GM12878 (cell line): ENCODE results near the gene SQSTM1. TPM values are rescaled to one million over a fixed set of nuclear protein-coding genes. Genes with fewer than 3 reads are reported as not detected.

ENCODE experiments used
- ATAC-seq: fragments of 200-7000 bp; cut with Tn5 transposase; 3 replicates; pipeline ENCODE4 v1.9.1; 2020; ENCODE audit warnings: mild to moderate bottlenecking, moderate library complexity
- BruUV-seq: library from RNA; stranded (reverse); fragments of 400-500 nt; replicated peaks from 2 replicates; lab custom pipeline; 2021; lab: Mats Ljungman, UMichigan
- CTCF ChIA-PET: fragments of 300-600 bp; sonication (Branson Sonifier 250); formaldehyde crosslinking; extraction: SDS; loops from one replicate; lab custom pipeline; 2021; ENCODE audit warnings: inconsistent platforms; lab: Yijun Ruan, JAX
- POLR2A ChIA-PET: fragments of 350-600 bp; formaldehyde crosslinking; extraction: SDS; loops from one replicate; lab custom pipeline; 2021; ENCODE audit warnings: inconsistent platforms; lab: Charles Lee
- RAD21 ChIA-PET: fragments of 300-600 bp; sonication (Branson Sonifier 250); formaldehyde crosslinking; loops from one replicate; lab custom pipeline; 2023; ENCODE audit warnings: antibody characterized with exemption; ENCODE audit not compliant: unreplicated experiment; lab: Charles Lee
- SMC1A ChIA-PET: fragments of 300-600 bp; sonication (Branson Sonifier 250); formaldehyde crosslinking; loops from one replicate; lab custom pipeline; 2023; ENCODE audit not compliant: unreplicated experiment, uncharacterized antibody; lab: Charles Lee
- DNase-seq: peaks from one replicate; pipeline ENCODE4 v3.0.0-alpha.2; 2011; ENCODE audit warnings: low read depth, low spot score
- FAIRE-seq: peaks from 3 replicates; lab custom pipeline; 2011; peaks lifted over from hg19 to GRCh38; lab: Jason Lieb, UNC
- H2AFZ ChIP-seq: 2 replicates; pipeline ENCODE4 v1.6.0; 2011; ENCODE audit warnings: low read depth, low read length, control low read depth; ENCODE audit not compliant: control insufficient read depth
- H3K27ac ChIP-seq: 2 replicates; pipeline ENCODE4 v1.5.1; 2011; ENCODE audit warnings: control low read depth; ENCODE audit not compliant: control insufficient read depth, insufficient read depth
- H3K27me3 ChIP-seq, 2 experiments: replicated peaks in 1 of 2; 2 replicates each; pipeline versions ENCODE4 v1.6.0 to v1.6.1; 2011; ENCODE audit warnings: low read length in 1 of 2; ENCODE audit not compliant: control insufficient read depth in 2 of 2, insufficient read depth in 2 of 2
- H3K36me3 ChIP-seq, 2 experiments: 2 replicates each; pipeline ENCODE4 v1.5.1; 2011; ENCODE audit warnings: low read length in 1 of 2; ENCODE audit not compliant: control insufficient read depth in 2 of 2, insufficient read depth in 2 of 2
- H3K4me1 ChIP-seq: 2 replicates; pipeline ENCODE4 v1.6.1; 2011; ENCODE audit warnings: mild to moderate bottlenecking, low read length, moderate library complexity, mixed read lengths; ENCODE audit not compliant: control insufficient read depth, insufficient read depth
- H3K4me2 ChIP-seq: 2 replicates; pipeline ENCODE4 v1.6.0; 2011; ENCODE audit warnings: control low read depth; ENCODE audit not compliant: control insufficient read depth, insufficient read depth
- H3K4me3 ChIP-seq: fragments of 200-600 bp; sonication (generic); 2 replicates; pipeline ENCODE4 v1.5.1; 2016
- H3K79me2 ChIP-seq: 2 replicates; pipeline ENCODE4 v1.6.0; 2011; ENCODE audit warnings: low read length; ENCODE audit not compliant: control insufficient read depth, insufficient read depth
- H3K9ac ChIP-seq: 2 replicates; pipeline ENCODE4 v1.8.0; 2011; ENCODE audit warnings: low read length, control low read depth, mixed read lengths; ENCODE audit not compliant: control insufficient read depth, insufficient read depth
- H3K9me3 ChIP-seq: replicated peaks from 3 replicates; pipeline ENCODE4 v1.5.1; 2011; ENCODE audit warnings: mild to moderate bottlenecking, low read length; ENCODE audit not compliant: control insufficient read depth, insufficient read depth
- H4K20me1 ChIP-seq: 2 replicates; pipeline ENCODE4 v1.6.0; 2011; ENCODE audit not compliant: control insufficient read depth, insufficient read depth
- ATF3 ChIP-seq: IDR thresholded peaks from 2 replicates; pipeline ENCODE4 v1.6.1; 2011; ENCODE audit warnings: low read depth, mild to moderate bottlenecking, low read length, moderate library complexity, borderline replicate concordance; ENCODE audit errors: extremely low read depth
- ATF7 ChIP-seq: fragments of 450-650 bp; IDR thresholded peaks from 2 replicates; pipeline ENCODE4 v1.6.1; 2016; ENCODE audit warnings: low read depth, mild to moderate bottlenecking
- CUX1 ChIP-seq: IDR thresholded peaks from 2 replicates; pipeline ENCODE4 v1.6.1; 2012; ENCODE audit warnings: improper control_type of control experiment, low read depth, low read length; ENCODE audit not compliant: insufficient replicate concordance
- MLLT1 ChIP-seq: fragments of 450-650 bp; IDR thresholded peaks from 2 replicates; pipeline ENCODE4 v1.6.1; 2016; ENCODE audit warnings: mild to moderate bottlenecking
- MTA2 ChIP-seq: fragments of 450-650 bp; IDR thresholded peaks from 2 replicates; pipeline ENCODE4 v1.6.1; 2016; ENCODE audit warnings: low read depth, mild to moderate bottlenecking, moderate library complexity
- MTA3 ChIP-seq: IDR thresholded peaks from 2 replicates; pipeline ENCODE4 v1.6.1; 2012; ENCODE audit warnings: low read length, inconsistent platforms, borderline replicate concordance
- NR2F1 ChIP-seq: fragments of 450-650 bp; conservative IDR thresholded peaks from 2 replicates; pipeline ENCODE4 v1.6.1; 2017; ENCODE audit warnings: mild to moderate bottlenecking
- PAX5 ChIP-seq: IDR thresholded peaks from 2 replicates; pipeline ENCODE4 v1.6.1; 2011; ENCODE audit warnings: low read depth, low read length, borderline replicate concordance
- POLR2AphosphoS2 ChIP-seq: IDR thresholded peaks from 2 replicates; pipeline ENCODE4 v1.6.1; 2011; ENCODE audit warnings: low read depth, mild to moderate bottlenecking, low read length, improper control_type of control experiment, moderate library complexity
- RELB ChIP-seq: fragments of 450-650 bp; IDR thresholded peaks from 2 replicates; pipeline ENCODE4 v1.6.1; 2017; ENCODE audit warnings: low read depth, mild to moderate bottlenecking, moderate library complexity
- RFX5 ChIP-seq: IDR thresholded peaks from 2 replicates; pipeline ENCODE4 v1.6.1; 2011; ENCODE audit warnings: low read depth, low read length, improper control_type of control experiment
- SRF ChIP-seq, 2 experiments: IDR thresholded peaks; 2 replicates each; pipeline ENCODE4 v1.6.1; 2011; ENCODE audit warnings: low read depth in 2 of 2, low read length in 2 of 2, mild to moderate bottlenecking in 1 of 2, moderate library complexity in 1 of 2
- TBL1XR1 ChIP-seq: IDR thresholded peaks from 2 replicates; pipeline ENCODE4 v1.6.1; 2012; ENCODE audit warnings: low read depth, low read length, improper control_type of control experiment
- WGBS: methylation state at CpG from one replicate; pipeline ENCODE4 v1.1.6; 2016; ENCODE audit warnings: low lambda C conversion rate; ENCODE audit not compliant: insufficient replicate concordance, insufficient coverage; ENCODE audit errors: missing lambda C conversion rate; 5-methylcytosine and 5-hydroxymethylcytosine counted together
- in situ Hi-C: fragments of 300-500 bp; cut with MboI; formaldehyde crosslinking; loops from 9 replicates; pipeline ENCODE4 v1.14.3; 2018; ENCODE audit warnings: mixed read lengths
- intact Hi-C: fragments of 100-400 bp; cut with micrococcal nuclease; formaldehyde crosslinking; loops from one replicate; pipeline ENCODE4 v1.14.2; 2022; ENCODE audit not compliant: unreplicated experiment
- polyA plus RNA-seq, 11 experiments: library from polyadenylated mRNA; depleted of rRNA in 4 of 11; unstranded in 6 of 11; stranded (reverse) in 5 of 11; fragments of >200 nt; fragmentation: Nextera tagmentation in 4 of 11; fragmentation: Illumina TruSeq in 1 of 11; extraction: Ambion mirVana in 4 of 11; extraction: Trizol in 1 of 11; gene quantifications; 1 replicate in 1 of 11; 2 replicates in 10 of 11; pipeline versions ENCODE4 v1.2.1 to v1.2.3, GENCODE V29; 2011 to 2016; ENCODE audit warnings: inconsistent platforms in 2 of 11, missing spikeins in 2 of 11, low read depth in 1 of 11
- total RNA-seq, 4 experiments: library from RNA; depleted of rRNA in 3 of 4; stranded (reverse); fragments of >200 nt in 3 of 4; fragmentation: Illumina TruSeq in 1 of 4; extraction: Trizol in 1 of 4; gene quantifications; 2 replicates each; pipeline versions ENCODE4 v1.2.1 to v1.2.3, GENCODE V29; 2013 to 2021

Gene SQSTM1
- total and polyA plus RNA-seq, 10 of the 15 experiments (the other 5 are each of a cell fraction or from before 2014, with no cell fraction given): 6.3 to 138 (median 62.1) TPM

- Histone ChIP-seq H3K4me1 (peaks cover 9% of the 10 kb centered on the region), H3K4me2 (no peak overlapping the region), H3K9me3 (no peaks in the 10 kb centered on the region), H3K9ac (no peak overlapping the region), H3K27me3 (no peaks in the 10 kb centered on the region), H3K36me3 (no peaks in the 10 kb centered on the region; a peak in 1 of 4 replicates), H3K27ac (no peak overlapping the region), H3K4me3 (no peak overlapping the region), H2AFZ (no peak overlapping the region), H4K20me1 (no peaks in the 10 kb centered on the region), H3K79me2 (no peaks in the 10 kb centered on the region)
- FAIRE-seq: no peak
- SMC1A ChIA-PET: no interaction called here
- BruUV-seq: no TSS peak
- RAD21 ChIA-PET: no interaction called here
- DNase-seq: no peak
- CTCF ChIA-PET: no interaction called here
- POLR2A ChIA-PET: interaction anchor here (0.7 kb wide), 1 partner anchor 53 kb away, joined by 3 read pairs; no protein-coding TSS in a partner anchor
- in situ Hi-C loops (loop anchor here (10.0 to 25.0 kb wide), 2 partner anchors 999 to 1688 kb away; partner anchors contain the start of gene MGAT1), intact Hi-C loops (no loop called here)
- 98% methylated on average over 5 of the region's 5 CpGs for WGBS
- TF ChIP-seq MTA2: no peak
- TF ChIP-seq RELB: no peak
- no peak for TF ChIP-seq SRF (IDR thresholded peaks at IDR 0.05; ENCODE audit: low read depth in 2 of 2, low read length in 2 of 2)
- no peak for TF ChIP-seq CUX1
- TF ChIP-seq ATF7: no peak
- TF ChIP-seq RFX5: no peak
- TF ChIP-seq POLR2AphosphoS2: no peak
- no peak for TF ChIP-seq MLLT1
- TF ChIP-seq TBL1XR1: no peak
- TF ChIP-seq ATF3: no peak
- TF ChIP-seq NR2F1: no peak
- TF ChIP-seq MTA3: no peak
- TF ChIP-seq PAX5: no peak
- ATAC-seq: no peak
Observed at GRCh38 chr5:179812997-179813607, 7.6 kb upstream of the SQSTM1 start.
